ENCODE data around the gene FOXL3. TPM values are rescaled to one million over a fixed set of nuclear protein-coding genes. Genes with fewer than 3 reads are reported as not detected.

FOXL3 gene
- total RNA-seq, 1 donor from 2014 or later = not detected

DNA sequence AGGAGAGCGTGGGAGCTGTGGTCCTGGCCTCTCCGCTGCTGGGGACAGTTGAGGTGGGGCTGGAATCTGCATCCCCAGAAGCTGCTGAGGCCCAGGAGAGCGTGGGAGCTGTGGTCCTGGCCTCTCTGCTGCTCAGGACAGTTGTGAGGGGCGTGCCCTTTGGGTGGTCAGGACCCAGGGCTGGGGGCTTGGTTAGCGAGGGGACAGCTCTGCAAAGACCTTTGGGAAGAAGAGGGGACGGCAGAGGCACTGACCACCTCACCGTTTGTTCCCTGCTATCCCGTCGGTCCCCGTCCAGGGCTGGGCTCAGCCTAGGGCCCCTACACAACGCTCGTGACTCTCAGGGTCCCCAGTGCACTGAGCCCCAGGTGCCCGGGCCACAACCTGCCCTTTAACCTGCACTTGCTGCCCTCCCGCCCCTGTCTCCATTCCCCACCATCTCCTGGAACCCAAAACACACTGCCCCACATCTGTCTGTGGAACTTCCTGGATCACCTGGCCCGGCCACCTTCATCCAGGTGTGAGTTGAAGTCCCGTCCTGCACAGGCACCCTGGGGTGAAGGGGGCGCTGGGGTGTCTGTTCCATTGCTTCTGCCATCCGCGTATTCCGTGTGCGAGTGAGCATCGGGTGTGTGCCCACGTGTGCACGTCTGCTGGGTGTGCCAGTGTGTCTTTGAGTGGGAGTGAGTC is 14.1 kb downstream of the FOXL3 start:
- DNase-seq (peak; percentile 34), ATAC-seq (no peak)
- TF ChIP-seq, protein P1, sequence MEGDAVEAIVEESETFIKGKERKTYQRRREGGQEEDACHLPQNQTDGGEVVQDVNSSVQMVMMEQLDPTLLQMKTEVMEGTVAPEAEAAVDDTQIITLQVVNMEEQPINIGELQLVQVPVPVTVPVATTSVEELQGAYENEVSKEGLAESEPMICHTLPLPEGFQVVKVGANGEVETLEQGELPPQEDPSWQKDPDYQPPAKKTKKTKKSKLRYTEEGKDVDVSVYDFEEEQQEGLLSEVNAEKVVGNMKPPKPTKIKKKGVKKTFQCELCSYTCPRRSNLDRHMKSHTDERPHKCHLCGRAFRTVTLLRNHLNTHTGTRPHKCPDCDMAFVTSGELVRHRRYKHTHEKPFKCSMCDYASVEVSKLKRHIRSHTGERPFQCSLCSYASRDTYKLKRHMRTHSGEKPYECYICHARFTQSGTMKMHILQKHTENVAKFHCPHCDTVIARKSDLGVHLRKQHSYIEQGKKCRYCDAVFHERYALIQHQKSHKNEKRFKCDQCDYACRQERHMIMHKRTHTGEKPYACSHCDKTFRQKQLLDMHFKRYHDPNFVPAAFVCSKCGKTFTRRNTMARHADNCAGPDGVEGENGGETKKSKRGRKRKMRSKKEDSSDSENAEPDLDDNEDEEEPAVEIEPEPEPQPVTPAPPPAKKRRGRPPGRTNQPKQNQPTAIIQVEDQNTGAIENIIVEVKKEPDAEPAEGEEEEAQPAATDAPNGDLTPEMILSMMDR (IDR thresholded peaks at IDR 0.05) = no peak
- H3K4me3 ChIP-seq = no peak overlapping the region
- H3K9me3 ChIP-seq = no peaks in the 10 kb centered on the region
- no peaks in the 10 kb centered on the region for H3K27me3 ChIP-seq (ENCODE audit: low read depth)
- H3K4me1 ChIP-seq = no peaks in the 10 kb centered on the region
- H3K27ac ChIP-seq = no peak overlapping the region
- intact Hi-C loops (cut with DNase I) = no loop called here
- H3K36me3 ChIP-seq = no peaks in the 10 kb centered on the region

DNA sequence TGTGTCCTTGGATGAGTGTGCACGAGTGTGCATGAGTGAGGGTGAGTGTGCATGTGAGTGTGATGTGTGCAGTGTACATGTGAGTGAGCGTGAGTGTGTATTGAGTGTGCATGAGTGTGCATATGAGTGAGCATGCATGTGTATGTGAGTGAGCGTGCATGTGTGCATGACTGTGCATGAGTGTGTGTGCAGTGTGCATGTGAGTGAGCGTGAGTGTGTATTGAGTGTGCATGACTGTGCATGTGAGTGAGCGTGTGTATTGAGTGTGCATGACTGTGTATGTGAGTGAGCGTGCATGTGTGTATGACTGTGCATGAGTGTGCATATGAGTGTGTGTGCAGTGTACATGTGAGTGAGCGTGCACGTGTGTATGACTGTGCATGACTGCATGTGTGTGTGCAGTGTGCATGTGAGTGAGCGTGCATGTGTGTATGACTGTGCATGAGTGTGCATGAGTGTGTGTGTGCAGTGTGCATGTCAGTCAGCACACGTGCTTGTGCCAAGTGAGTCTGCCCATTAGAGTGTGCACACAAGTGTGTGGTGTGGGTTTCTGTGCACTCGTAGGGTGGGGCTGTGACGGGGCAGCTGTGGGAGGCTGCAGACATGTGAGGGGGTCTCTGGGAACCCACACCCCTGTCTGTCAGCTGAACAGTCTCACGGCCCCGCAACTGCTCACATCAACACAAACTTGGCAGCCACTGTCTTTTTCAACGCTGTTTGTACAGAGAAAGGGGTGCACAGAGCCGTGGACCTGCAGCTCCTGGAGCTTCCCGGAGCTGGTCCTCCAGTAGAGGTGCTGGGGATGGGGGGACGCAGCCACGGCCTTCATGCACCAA is 14.8 kb downstream of the FOXL3 start:
- DNase-seq (peak; percentile 10), ATAC-seq (no peak)
- Histone ChIP-seq H3K27ac (no peak overlapping the region), H3K9me3 (no peaks in the 10 kb centered on the region), H3K4me3 (no peak overlapping the region), H3K36me3 (no peaks in the 10 kb centered on the region), H3K27me3 (ENCODE audit: low read depth) (no peaks in the 10 kb centered on the region), H3K4me1 (no peaks in the 10 kb centered on the region)
- TF ChIP-seq, protein P1 (IDR thresholded peaks at IDR 0.05) = no peak
- intact Hi-C loops (cut with DNase I) = no loop called here

DNA sequence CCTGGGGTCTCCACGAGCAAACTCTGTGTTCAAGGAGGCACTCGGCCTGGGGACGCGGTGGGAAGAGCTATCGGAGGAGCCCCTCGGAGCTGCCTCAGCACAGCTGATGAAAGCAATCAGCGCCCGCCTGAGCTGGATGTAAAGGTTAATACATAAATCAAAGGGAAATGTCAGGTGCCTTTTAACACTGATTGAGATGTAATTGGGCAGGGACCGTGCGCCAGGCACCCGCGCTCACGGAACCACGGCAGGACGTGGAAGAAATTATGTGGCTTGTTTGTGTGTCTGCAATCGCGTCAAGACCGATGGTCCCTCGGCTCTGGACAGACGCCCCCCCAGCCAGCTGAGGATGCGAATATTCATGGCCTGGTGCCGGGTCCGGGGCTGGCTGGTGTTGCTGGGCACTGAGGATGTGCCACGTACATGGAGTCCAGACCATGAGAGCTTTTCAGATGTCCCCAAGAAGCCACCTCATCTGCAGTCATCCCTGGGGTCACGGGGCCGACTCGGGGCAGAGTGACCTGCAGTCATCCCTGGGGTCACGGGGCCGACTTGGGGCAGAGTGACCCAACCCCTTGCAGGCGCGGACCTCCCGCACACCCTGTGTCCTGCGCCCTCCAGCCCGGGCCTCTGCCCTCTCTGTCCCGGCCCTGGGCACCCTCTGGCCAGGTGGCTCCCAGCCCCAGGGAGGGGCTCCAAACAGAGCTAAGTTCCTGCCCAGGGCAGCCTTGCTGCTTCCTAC is 15.6 kb downstream of the FOXL3 start:
- Histone ChIP-seq H3K27ac (no peak overlapping the region), H3K4me1 (no peaks in the 10 kb centered on the region), H3K9me3 (no peaks in the 10 kb centered on the region), H3K27me3 (ENCODE audit: low read depth) (no peaks in the 10 kb centered on the region), H3K4me3 (no peak overlapping the region), H3K36me3 (no peaks in the 10 kb centered on the region)
- TF ChIP-seq, protein P1 (IDR thresholded peaks at IDR 0.05) = no peak
- DNase-seq (peak; percentile 39), ATAC-seq (peak in 1 of 2 donors; percentile 14)
- intact Hi-C loops (cut with DNase I) = no loop called here

DNA sequence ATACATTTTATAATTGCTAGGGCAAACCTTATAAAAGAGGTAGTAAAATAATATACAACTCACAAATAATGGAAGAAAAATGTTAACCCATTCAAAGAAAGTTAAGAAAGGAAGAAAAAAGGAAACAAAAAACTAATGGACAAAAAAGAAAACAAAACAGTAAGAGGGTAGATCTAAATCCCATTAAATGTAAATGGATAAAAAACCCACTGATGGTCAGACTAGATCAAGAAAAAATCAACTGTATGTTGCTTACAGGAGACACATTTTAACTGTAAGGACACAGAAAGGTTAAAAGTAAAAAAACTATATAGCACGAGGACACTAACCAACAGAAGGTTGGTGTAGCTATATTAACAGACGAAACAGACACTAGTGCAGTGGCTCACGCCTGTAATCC is 18.0 kb downstream of the FOXL3 start:
- no peak overlapping the region for H3K27ac ChIP-seq
- H3K36me3 ChIP-seq = no peaks in the 10 kb centered on the region
- ATAC-seq (no peak), DNase-seq (no peak)
- no peak overlapping the region for H3K4me3 ChIP-seq
- H3K4me1 ChIP-seq = no peaks in the 10 kb centered on the region
- peaks cover 4% of the 10 kb centered on the region for H3K27me3 ChIP-seq (ENCODE audit: low read depth)
- TF ChIP-seq, protein P1 (IDR thresholded peaks at IDR 0.05) = no peak
- no peaks in the 10 kb centered on the region for H3K9me3 ChIP-seq
- intact Hi-C loops (cut with DNase I) = no loop called here

DNA sequence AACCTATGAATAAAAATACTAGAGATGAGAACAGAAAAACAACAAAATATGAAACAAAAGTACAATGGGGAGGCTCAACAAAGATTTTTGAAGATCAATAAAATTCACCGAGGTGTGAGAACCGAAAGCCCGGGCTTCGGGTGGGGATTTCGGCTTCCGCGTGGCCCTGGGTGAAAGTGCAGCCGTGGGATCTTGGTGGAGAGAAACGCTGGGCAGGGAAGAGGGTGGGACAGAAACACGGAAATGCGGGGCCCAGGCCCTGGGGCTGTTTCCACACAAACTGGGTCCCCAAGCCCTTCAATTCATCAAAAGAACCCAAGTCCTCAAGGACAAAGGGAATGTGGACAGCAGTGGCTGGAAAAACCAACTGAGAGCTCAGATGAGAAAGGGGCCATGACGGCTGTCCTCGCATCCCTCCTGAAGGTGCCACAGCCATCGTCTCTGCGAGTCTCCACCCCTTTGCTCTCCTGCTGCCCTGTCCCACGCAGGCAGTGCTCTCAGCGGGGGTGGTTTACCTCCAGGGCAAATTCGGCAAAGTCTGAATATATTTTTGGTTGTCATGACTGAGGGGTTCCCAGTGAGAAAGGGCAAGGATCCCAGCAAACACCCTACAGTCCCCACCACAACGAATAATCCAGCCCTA is 19.7 kb downstream of the FOXL3 start:
- Histone ChIP-seq H3K4me1 (no peaks in the 10 kb centered on the region), H3K27ac (no peak overlapping the region), H3K9me3 (no peaks in the 10 kb centered on the region), H3K36me3 (no peaks in the 10 kb centered on the region), H3K27me3 (ENCODE audit: low read depth) (peaks cover 7% of the 10 kb centered on the region), H3K4me3 (no peak overlapping the region)
- TF ChIP-seq, protein P1 (IDR thresholded peaks at IDR 0.05) = no peak
- ATAC-seq = no peak
- intact Hi-C loops (cut with DNase I) = no loop called here
- DNase-seq = peak; percentile 20
